Epithelial cell of umbilical artery (primary cell): ENCODE data around the gene DCP1B. TPM values are rescaled to one million over a fixed set of nuclear protein-coding genes. Genes with fewer than 3 reads are reported as not detected.

Source experiments
- total RNA-seq: library from RNA; depleted of rRNA; stranded (reverse); fragments of >200 nt; gene quantifications from 2 replicates; pipeline ENCODE4 v1.2.3, GENCODE V29; 2014

Gene DCP1B
- total RNA-seq, result 6.2 and 11.1 TPM in 2 replicates

DNA sequence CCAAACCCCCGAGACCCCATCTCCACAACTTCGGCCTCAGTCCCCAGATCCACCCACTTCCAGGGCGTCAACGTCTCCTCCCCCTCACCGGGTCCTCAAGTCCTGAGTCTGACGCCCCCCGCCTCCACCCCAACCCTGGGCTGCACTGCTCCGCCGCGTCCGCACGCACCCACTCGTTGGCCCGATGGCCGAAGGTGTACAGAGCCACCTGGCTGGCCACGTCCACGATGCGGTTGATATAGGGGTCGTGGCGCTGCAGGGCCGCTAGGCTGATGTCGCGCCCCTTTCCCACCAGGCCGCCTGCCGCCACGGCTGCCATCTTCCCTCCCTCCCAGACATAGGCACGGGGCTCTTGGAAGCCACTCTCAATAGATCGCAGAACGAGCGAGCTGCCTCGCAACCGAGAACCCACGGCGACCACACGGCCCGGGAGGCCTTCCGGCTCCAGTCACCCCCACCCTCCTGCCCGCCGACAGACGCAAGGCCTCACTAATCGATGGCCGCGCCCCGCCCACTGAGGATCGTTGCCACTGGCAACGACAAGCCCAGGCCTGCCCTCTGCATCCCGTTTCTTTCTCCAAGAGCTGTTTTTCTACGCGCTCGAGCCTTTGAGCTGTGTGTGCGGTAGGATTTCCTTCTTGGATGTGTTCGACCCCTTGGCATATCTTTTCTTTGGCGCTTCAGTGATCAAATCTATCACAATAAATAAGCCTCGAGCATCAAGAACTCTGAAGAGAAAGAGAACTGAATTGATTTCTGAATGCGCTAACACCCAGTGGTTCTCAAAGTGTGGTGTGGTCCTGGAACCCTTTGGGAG, at the start of gene DCP1B:
DCP1B (minus strand) TSS at position 345 of the 817 bp plus-strand sequence; CDS start at position 319, 26 bp downstream.

DNA sequence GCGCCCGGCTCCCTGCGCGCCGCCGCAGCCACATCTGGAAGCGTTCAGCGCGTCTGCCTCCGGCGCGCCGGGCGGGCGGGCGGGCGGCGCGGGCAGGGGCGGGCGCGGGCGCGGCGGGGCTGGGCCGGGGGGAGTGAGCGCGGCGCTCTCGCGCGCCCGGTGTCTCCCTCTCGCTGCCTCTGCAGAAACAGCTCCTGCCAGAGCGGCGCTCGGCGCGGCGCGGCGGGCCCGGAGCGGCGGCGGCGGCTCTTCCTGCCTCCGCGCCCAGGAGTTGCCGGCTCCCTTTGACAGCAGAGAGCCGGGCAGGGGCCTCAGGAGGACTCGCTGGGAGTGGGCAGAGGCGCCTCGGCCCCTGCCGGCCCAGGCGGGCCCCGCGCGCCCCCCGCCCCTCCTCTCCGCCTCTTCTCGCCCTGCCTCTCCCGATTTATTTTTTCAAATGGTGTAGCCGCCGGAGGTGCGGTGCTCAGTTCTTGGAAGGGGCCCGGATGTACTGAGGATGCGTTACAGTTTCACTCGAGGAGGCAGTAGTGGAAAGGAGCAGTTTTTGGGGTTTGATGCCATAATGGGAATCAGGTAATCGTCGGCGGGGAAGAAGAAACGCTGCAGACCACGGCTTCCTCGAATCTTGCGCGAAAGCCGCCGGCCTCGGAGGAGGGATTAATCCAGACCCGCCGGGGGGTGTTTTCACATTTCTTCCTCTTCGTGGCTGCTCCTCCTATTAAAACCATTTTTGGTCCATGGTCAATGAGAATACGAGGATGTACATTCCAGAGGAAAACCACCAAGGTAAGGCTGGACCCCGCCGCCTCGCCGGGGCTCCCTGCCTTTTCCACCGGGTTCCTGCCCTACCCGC, 48.8 kb upstream of the DCP1B start, which contains the start of gene CACNA1C:
CACNA1C (plus strand) TSS at position 162 of the 853 bp plus-strand sequence; CDS start at position 738, 576 bp downstream.

DNA sequence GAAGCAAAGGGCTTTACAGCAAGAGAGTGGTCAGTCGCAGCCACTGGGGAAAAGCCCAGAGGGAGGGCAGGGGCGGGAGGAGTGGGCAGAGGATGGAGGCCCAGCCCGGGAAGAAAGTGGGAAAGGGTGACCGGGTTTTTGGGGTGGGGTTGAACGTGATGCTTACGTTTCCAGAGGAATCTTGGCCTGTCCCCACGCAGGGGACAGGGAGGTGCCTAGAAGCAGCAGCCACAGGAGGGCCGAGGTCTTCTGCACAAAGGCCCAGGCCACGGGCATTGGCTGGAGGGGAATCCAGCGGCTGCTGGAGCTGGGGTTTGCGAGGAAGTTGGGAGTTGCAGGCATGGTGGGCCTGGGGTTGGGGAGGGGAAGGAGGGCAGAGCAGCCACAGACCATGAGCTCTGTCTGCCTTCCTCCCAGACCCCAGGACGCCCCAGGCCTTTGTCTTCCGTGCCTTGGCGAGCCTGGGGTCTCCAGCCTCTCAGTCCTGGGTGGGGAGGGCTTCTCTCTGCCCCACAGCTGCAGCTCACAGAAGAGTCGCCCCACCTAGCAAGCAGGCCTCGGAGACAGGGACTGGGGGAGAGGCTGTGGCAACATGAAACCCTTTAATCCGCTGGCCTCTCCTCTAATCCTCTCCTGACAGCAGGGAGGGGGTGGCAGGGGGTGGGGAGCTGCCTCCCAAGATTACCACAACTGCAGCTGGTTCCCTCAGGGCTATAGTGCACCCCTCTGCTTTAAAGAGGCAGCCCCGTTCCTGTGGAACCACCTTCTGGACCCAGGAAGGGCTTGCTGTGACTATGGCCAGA, 86.0 kb downstream of the DCP1B start, which contains the start of gene CACNA2D4:
CACNA2D4 (minus strand) TSS at position 572 of the 803 bp plus-strand sequence; CDS start at position 393, 179 bp downstream.

Other genes with a start within 250 kb of the DCP1B start
- gene LRTM2, start 183.9 kb downstream of the DCP1B start, total RNA-seq, result not detected in 2 replicates
- gene CACNA2D4, start 85.8 kb downstream of the DCP1B start, total RNA-seq, result 1.1 TPM in 1 of 2 replicates, not detected in the other
- gene CACNA1C, start 48.5 kb upstream of the DCP1B start, total RNA-seq, result under 0.01 TPM in 1 of 2 replicates, not detected in the other